IMR-90 (cell line): Measurements from ENCODE around the gene CEP290. TPM values are rescaled to one million over a fixed set of nuclear protein-coding genes. Genes with fewer than 3 reads are reported as not detected.

Source experiments
- ATAC-seq: fragments of 200-7000 bp; cut with Tn5 transposase; 2 replicates; pipeline ENCODE4 v1.9.1; 2020; ENCODE audit warnings: low read depth, mild to moderate bottlenecking, moderate library complexity
- BruUV-seq: library from RNA; stranded (reverse); fragments of 400-500 nt; replicated peaks from 2 replicates; lab custom pipeline; 2021; lab: Mats Ljungman, UMichigan
- CTCF ChIA-PET: fragments of 300-600 bp; formaldehyde crosslinking; extraction: SDS; loops from one replicate; lab custom pipeline; 2021; ENCODE audit warnings: antibody characterized with exemption; lab: Yijun Ruan, JAX
- POLR2A ChIA-PET: fragments of 300-600 bp; sonication (Branson Sonifier 250); formaldehyde crosslinking; loops from one replicate; lab custom pipeline; 2022; ENCODE audit warnings: antibody characterized with exemption; ENCODE audit not compliant: unreplicated experiment; lab: Charles Lee
- DNase-seq: peaks from one replicate; pipeline ENCODE4 v3.0.0; 2013
- H2AFZ ChIP-seq: replicated peaks from 2 replicates; pipeline ENCODE3; 2013; ENCODE audit warnings: low read length, mild to moderate bottlenecking; ENCODE audit not compliant: poor library complexity
- H2AK5ac ChIP-seq: 2 replicates; pipeline ENCODE4 v1.6.1; 2013; ENCODE audit warnings: low read depth, low read length, inconsistent platforms
- H2AK9ac ChIP-seq: replicated peaks from 2 replicates; pipeline ENCODE3; 2013; ENCODE audit warnings: mild to moderate bottlenecking, low read depth, low read length, moderate library complexity; ENCODE audit not compliant: poor library complexity
- H2BK120ac ChIP-seq: 2 replicates; pipeline ENCODE4 v1.6.1; 2013; ENCODE audit warnings: low read depth, low read length, inconsistent platforms
- H2BK15ac ChIP-seq: 3 replicates; pipeline ENCODE4 v1.6.1; 2013; ENCODE audit warnings: low read depth, low read length, inconsistent platforms
- H2BK20ac ChIP-seq: 2 replicates; pipeline ENCODE4 v1.6.1; 2013; ENCODE audit warnings: low read depth, mild to moderate bottlenecking, inconsistent platforms, low read length, moderate library complexity
- H2BK5ac ChIP-seq: 2 replicates; pipeline ENCODE4 v1.6.1; 2013; ENCODE audit warnings: mild to moderate bottlenecking, low read depth, low read length, inconsistent platforms; ENCODE audit not compliant: poor library complexity, severe bottlenecking
- H3K14ac ChIP-seq: replicated peaks from 2 replicates; pipeline ENCODE4 v1.6.1; 2013; ENCODE audit warnings: low read depth, low read length, inconsistent platforms
- H3K18ac ChIP-seq: 2 replicates; pipeline ENCODE4 v1.6.1; 2013; ENCODE audit warnings: low read depth, low read length, control low read depth
- H3K23ac ChIP-seq: 2 replicates; pipeline ENCODE4 v1.6.1; 2013; ENCODE audit warnings: low read depth, low read length, inconsistent platforms
- H3K27ac ChIP-seq: 2 replicates; pipeline ENCODE4 v1.5.1; 2013; ENCODE audit warnings: mild to moderate bottlenecking, control low read depth, low read length; ENCODE audit not compliant: insufficient read depth
- H3K27me3 ChIP-seq: 2 replicates; pipeline ENCODE4 v1.6.1; 2013; ENCODE audit warnings: low read length; ENCODE audit not compliant: control insufficient read depth, insufficient read depth
- H3K36me3 ChIP-seq: 2 replicates; pipeline ENCODE4 v1.6.1; 2013; ENCODE audit warnings: low read length, mixed read lengths; ENCODE audit not compliant: control insufficient read depth, insufficient read depth
- H3K4ac ChIP-seq: 2 replicates; pipeline ENCODE4 v1.6.1; 2013; ENCODE audit warnings: low read depth, low read length, inconsistent platforms
- H3K4me1 ChIP-seq: 2 replicates; pipeline ENCODE4 v1.6.1; 2013; ENCODE audit warnings: low read length, mixed read lengths; ENCODE audit not compliant: control insufficient read depth, insufficient read depth
- H3K4me2 ChIP-seq: 2 replicates; pipeline ENCODE4 v1.6.1; 2013; ENCODE audit warnings: low read depth, mild to moderate bottlenecking, control low read depth, low read length, moderate library complexity
- H3K4me3 ChIP-seq: 2 replicates; pipeline ENCODE4 v1.5.1; 2013; ENCODE audit warnings: low read depth, mild to moderate bottlenecking, control low read depth, low read length, moderate library complexity; ENCODE audit not compliant: insufficient read depth
- H3K56ac ChIP-seq: 2 replicates; pipeline ENCODE4 v1.6.1; 2013; ENCODE audit warnings: low read length, inconsistent platforms; ENCODE audit not compliant: insufficient read depth; ENCODE audit errors: extremely low read depth
- H3K79me1 ChIP-seq, 2 experiments: 2 replicates each; pipeline ENCODE4 v1.6.1; 2013; ENCODE audit warnings: low read length in 2 of 2, inconsistent platforms in 1 of 2, low read depth in 1 of 2
- H3K9ac ChIP-seq: 2 replicates; pipeline ENCODE4 v1.6.1; 2013; ENCODE audit warnings: low read depth, low read length, control low read depth
- H3K9me1 ChIP-seq: 2 replicates; pipeline ENCODE4 v1.6.1; 2013; ENCODE audit warnings: low read length, inconsistent platforms; ENCODE audit not compliant: insufficient read depth
- H3K9me3 ChIP-seq: 2 replicates; pipeline ENCODE4 v1.6.1; 2013; ENCODE audit warnings: low read length; ENCODE audit not compliant: control insufficient read depth, insufficient read depth
- H4K20me1 ChIP-seq: 2 replicates; pipeline ENCODE4 v1.6.1; 2013; ENCODE audit warnings: low read length, inconsistent platforms; ENCODE audit not compliant: insufficient read depth
- H4K5ac ChIP-seq: 2 replicates; pipeline ENCODE4 v1.6.1; 2013; ENCODE audit warnings: mild to moderate bottlenecking, low read depth, low read length, control low read depth
- H4K8ac ChIP-seq, 2 experiments: 2 replicates each; pipeline ENCODE4 v1.6.1; 2013; ENCODE audit warnings: low read depth in 2 of 2, low read length in 2 of 2, control low read depth in 1 of 2, inconsistent platforms in 1 of 2
- H4K91ac ChIP-seq: 2 replicates; pipeline ENCODE4 v1.6.1; 2013; ENCODE audit warnings: low read depth, low read length, inconsistent platforms; ENCODE audit not compliant: insufficient read depth
- BHLHE40 ChIP-seq: fragments of 150-350 bp; IDR thresholded peaks from 2 replicates; pipeline ENCODE4 v1.6.1; 2016; ENCODE audit warnings: mild to moderate bottlenecking, low read depth, low read length
- CHD1 ChIP-seq: IDR thresholded peaks from 2 replicates; pipeline ENCODE4 v1.6.1; 2012; ENCODE audit warnings: low read depth, low read length, improper control_type of control experiment
- RAD21 ChIP-seq: IDR thresholded peaks from 2 replicates; pipeline ENCODE4 v1.6.1; 2012; ENCODE audit warnings: low read length, improper control_type of control experiment
- RFX5 ChIP-seq: IDR thresholded peaks from 2 replicates; pipeline ENCODE4 v1.8.0; 2012; ENCODE audit warnings: low read depth, mild to moderate bottlenecking, low read length, moderate library complexity
- WGBS, 2 experiments: methylation state at CpG; one replicate each; pipeline versions ENCODE4 v1.1.5 to v1.1.7; 2013; ENCODE audit warnings: missing lambda C conversion rate in 2 of 2; ENCODE audit not compliant: insufficient read length in 1 of 2; ENCODE audit errors: extremely low coverage in 2 of 2; 5-methylcytosine and 5-hydroxymethylcytosine counted together
- dilution Hi-C: fragments of 300-500 bp; cut with HindIII; formaldehyde crosslinking; loops from one replicate; pipeline ENCODE4 v1.14.3; 2018; ENCODE audit warnings: low sequenced_read_pairs; ENCODE audit not compliant: unreplicated experiment
- in situ Hi-C: fragments of 300-500 bp; cut with MboI; formaldehyde crosslinking; loops from 3 replicates; pipeline ENCODE4 v1.14.3; 2019; ENCODE audit warnings: low sequenced_read_pairs, inconsistent platforms, mixed read lengths
- intact Hi-C: fragments of 100-400 bp; cut with micrococcal nuclease; formaldehyde crosslinking; loops from 2 replicates; pipeline ENCODE4 v1.10.0; 2022
- polyA plus RNA-seq, 3 experiments: library from polyadenylated mRNA; depleted of rRNA; stranded (reverse); fragments of >200 nt; gene quantifications; 2 replicates each; pipeline ENCODE4 v1.2.3, GENCODE V29; 2012; ENCODE audit warnings: low replicate concordance in 1 of 3
- total RNA-seq: library from RNA; depleted of rRNA; stranded (reverse); fragments of >200 nt; gene quantifications from 2 replicates; pipeline ENCODE4 v1.2.3, GENCODE V29; 2012
- TF ChIP-seq, protein P1 (sequence below): fragments of 150-350 bp; IDR thresholded peaks from 2 replicates; pipeline ENCODE4 v1.6.1; 2016; ENCODE audit warnings: low read depth, mild to moderate bottlenecking, low read length, moderate library complexity, borderline replicate concordance

CEP290 gene
- total and polyA plus RNA-seq, 2 of the 4 experiments (the other 2 are of a cell fraction) = 4.3 to 7.9 TPM

DNA sequence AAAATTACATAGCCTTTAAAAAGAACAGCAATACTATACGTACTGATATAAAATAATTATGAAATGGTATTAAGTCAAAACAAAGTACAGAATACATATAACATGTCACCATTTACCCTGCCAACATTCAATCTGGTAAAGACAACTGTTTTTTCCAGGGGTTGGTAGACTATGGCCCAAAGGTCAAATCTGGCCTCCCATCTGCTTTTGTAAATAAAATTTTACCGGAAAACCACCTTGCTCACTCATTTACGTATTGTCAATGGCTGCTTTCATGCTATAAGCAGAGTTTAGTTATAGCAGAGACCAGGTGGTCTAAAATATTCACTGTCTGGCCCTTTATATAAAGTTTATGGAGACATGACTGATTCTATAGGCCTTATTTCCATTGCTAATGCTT lies 14.0 kb downstream of the CEP290 start:
- Histone ChIP-seq H3K9ac (no peak overlapping the region), H4K8ac (no peak overlapping the region), H3K79me1 (no peaks in the 10 kb centered on the region), H3K18ac (no peak overlapping the region), H2AK9ac (no peak overlapping the region), H3K4ac (no peak overlapping the region), H2BK20ac (no peak overlapping the region), H3K4me2 (no peak overlapping the region), H2AFZ (no peak overlapping the region), H3K14ac (no peak overlapping the region), H3K4me1 (no peaks in the 10 kb centered on the region), H3K36me3 (peaks cover 5% of the 10 kb centered on the region), H4K91ac (no peak overlapping the region), H4K5ac (no peak overlapping the region), H3K27ac (no peak overlapping the region), H3K9me1 (no peaks in the 10 kb centered on the region), H4K20me1 (no peaks in the 10 kb centered on the region), H2AK5ac (no peak overlapping the region), H3K27me3 (no peaks in the 10 kb centered on the region), H3K9me3 (no peaks in the 10 kb centered on the region), H2BK120ac (no peak overlapping the region), H3K23ac (no peak overlapping the region), H3K4me3 (no peak overlapping the region), H3K56ac (no peak overlapping the region), H2BK15ac (no peak overlapping the region), H2BK5ac (no peak overlapping the region)
- POLR2A ChIA-PET = no interaction called here
- in situ Hi-C loops = loop anchor here (25.0 kb wide), 1 partner anchor 1384 kb away; the partner anchor contains the start of gene GALNT4
- DNase-seq (no peak), ATAC-seq (no peak)
- CTCF ChIA-PET = no interaction called here
- intact Hi-C loops = no loop called here
- TF ChIP-seq BHLHE40 (no peak), RAD21 (no peak), CHD1 (no peak), RFX5 (no peak)
- TF ChIP-seq, protein P1, sequence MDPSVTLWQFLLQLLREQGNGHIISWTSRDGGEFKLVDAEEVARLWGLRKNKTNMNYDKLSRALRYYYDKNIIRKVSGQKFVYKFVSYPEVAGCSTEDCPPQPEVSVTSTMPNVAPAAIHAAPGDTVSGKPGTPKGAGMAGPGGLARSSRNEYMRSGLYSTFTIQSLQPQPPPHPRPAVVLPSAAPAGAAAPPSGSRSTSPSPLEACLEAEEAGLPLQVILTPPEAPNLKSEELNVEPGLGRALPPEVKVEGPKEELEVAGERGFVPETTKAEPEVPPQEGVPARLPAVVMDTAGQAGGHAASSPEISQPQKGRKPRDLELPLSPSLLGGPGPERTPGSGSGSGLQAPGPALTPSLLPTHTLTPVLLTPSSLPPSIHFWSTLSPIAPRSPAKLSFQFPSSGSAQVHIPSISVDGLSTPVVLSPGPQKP = no peak
- WGBS, 2 experiments = no CpG with 5 or more reads among the region's 3 CpGs
- no TSS peak for BruUV-seq
- dilution Hi-C loops = no loop called here
